ENCODE measurements around the gene GUK1. TPM values are rescaled to one million over a fixed set of nuclear protein-coding genes. Genes with fewer than 3 reads are reported as not detected.

GUK1 gene
- total RNA-seq, 4 donors from 2014 or later: 183 to 573 (median 382) TPM

DNA sequence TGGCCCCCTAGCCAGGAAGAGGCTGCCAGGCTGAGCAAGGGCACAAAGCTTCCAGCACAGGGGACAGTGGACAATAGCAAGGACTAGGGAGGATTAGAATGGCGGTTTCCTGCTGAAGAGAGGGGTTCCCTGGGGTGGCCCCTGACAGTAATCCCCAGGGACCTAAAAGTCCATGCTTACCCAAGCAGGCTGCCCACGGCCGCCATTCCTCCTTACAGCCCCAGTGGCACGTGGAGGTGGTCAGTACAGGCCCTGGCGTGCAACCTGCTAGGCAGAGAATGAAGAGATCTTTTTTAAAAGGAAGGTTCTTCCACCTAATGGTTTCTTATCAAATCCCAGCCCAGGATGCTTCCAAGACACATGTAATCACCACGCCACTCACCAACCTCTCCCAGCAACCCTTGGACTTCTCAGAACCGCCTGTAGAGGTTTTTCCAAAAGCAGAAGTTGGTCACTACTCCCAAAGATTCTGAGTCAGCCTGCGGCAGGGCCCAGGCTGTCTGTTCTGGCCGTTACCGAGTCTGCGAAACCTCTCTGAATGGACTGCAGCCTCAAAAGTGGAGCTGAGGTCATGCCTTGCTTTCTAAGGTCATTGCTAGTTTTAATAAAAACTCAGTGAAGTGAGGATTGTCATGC lies 31.9 kb upstream of the GUK1 start:
- H3K36me3 ChIP-seq: no peaks in the 10 kb centered on the region
- 20 to 62% methylated on average over 1 to 11 of the region's 11 CpGs for WGBS, 2 donors (ENCODE audit: low coverage in 1 of 2)
- H3K27me3 ChIP-seq: no peaks in the 10 kb centered on the region
- TF ChIP-seq POLR2A (IDR thresholded peaks at IDR 0.05) (no peak), POLR2AphosphoS5 (IDR thresholded peaks at IDR 0.05) (no peak), EP300 (IDR thresholded peaks at IDR 0.05; ENCODE audit: low read depth) (no peak)
- TF ChIP-seq, protein P1, sequence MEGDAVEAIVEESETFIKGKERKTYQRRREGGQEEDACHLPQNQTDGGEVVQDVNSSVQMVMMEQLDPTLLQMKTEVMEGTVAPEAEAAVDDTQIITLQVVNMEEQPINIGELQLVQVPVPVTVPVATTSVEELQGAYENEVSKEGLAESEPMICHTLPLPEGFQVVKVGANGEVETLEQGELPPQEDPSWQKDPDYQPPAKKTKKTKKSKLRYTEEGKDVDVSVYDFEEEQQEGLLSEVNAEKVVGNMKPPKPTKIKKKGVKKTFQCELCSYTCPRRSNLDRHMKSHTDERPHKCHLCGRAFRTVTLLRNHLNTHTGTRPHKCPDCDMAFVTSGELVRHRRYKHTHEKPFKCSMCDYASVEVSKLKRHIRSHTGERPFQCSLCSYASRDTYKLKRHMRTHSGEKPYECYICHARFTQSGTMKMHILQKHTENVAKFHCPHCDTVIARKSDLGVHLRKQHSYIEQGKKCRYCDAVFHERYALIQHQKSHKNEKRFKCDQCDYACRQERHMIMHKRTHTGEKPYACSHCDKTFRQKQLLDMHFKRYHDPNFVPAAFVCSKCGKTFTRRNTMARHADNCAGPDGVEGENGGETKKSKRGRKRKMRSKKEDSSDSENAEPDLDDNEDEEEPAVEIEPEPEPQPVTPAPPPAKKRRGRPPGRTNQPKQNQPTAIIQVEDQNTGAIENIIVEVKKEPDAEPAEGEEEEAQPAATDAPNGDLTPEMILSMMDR (IDR thresholded peaks at IDR 0.05): no peak
- H3K27ac ChIP-seq: peak overlapping the region; percentile 88 to 97 (median 94)
- H3K4me1 ChIP-seq: peaks cover 19 to 32% (median 24%) of the 10 kb centered on the region in 4 donors
- H3K4me3 ChIP-seq: peak overlapping the region; percentile 68 to 97 (median 81)
- no peak for DNase-seq
- intact Hi-C loops (cut with DNase I; ENCODE audit: low total_unique reads) (no loop called here), in situ Hi-C loops (cut with MboI; ENCODE audit: low pct_ligation_motif_present in 1 of 4, low pct_unique_long_range_greater_than_20kb in 1 of 4, low sequenced_read_pairs in 3 of 4) (no loop called here)
- H3K9me3 ChIP-seq: no peaks in the 10 kb centered on the region

DNA sequence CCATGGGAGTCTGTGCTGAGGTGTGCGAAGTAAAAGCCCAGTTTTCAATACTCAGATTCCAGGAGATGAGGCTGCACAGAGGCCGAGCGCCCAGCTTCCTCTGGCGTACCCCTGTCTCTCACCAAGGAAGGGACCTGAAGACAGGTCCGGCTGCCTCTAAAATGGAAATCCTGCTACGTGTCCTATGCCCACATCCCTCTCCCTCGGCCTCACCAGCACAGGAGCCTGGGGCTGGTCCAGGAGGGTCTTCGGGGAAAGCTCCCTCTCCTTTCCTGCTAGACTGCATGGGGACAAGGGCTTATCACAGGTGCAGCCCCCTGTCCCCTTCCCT lies 31.4 kb upstream of the GUK1 start:
- Histone ChIP-seq H3K4me1 (peaks cover 16 to 28% (median 21%) of the 10 kb centered on the region in 4 donors), H3K4me3 (peak overlapping the region; percentile 68 to 97 (median 81)), H3K36me3 (no peaks in the 10 kb centered on the region), H3K27ac (peak overlapping the region; percentile 88 to 97 (median 94)), H3K9me3 (no peaks in the 10 kb centered on the region), H3K27me3 (no peaks in the 10 kb centered on the region)
- WGBS, 2 donors (ENCODE audit: low coverage in 1 of 2): 0 to 2% methylated on average over 1 to 8 of the region's 8 CpGs
- no peak for DNase-seq
- intact Hi-C loops (cut with DNase I; ENCODE audit: low total_unique reads): no loop called here
- TF ChIP-seq EP300 (IDR thresholded peaks at IDR 0.05; ENCODE audit: low read depth): no peak
- TF ChIP-seq, protein P1 (IDR thresholded peaks at IDR 0.05): no peak
- TF ChIP-seq POLR2AphosphoS5 (IDR thresholded peaks at IDR 0.05): no peak
- TF ChIP-seq POLR2A (IDR thresholded peaks at IDR 0.05): no peak
- in situ Hi-C loops (cut with MboI; ENCODE audit: low pct_ligation_motif_present in 1 of 4, low pct_unique_long_range_greater_than_20kb in 1 of 4, low sequenced_read_pairs in 3 of 4): no loop called here

DNA sequence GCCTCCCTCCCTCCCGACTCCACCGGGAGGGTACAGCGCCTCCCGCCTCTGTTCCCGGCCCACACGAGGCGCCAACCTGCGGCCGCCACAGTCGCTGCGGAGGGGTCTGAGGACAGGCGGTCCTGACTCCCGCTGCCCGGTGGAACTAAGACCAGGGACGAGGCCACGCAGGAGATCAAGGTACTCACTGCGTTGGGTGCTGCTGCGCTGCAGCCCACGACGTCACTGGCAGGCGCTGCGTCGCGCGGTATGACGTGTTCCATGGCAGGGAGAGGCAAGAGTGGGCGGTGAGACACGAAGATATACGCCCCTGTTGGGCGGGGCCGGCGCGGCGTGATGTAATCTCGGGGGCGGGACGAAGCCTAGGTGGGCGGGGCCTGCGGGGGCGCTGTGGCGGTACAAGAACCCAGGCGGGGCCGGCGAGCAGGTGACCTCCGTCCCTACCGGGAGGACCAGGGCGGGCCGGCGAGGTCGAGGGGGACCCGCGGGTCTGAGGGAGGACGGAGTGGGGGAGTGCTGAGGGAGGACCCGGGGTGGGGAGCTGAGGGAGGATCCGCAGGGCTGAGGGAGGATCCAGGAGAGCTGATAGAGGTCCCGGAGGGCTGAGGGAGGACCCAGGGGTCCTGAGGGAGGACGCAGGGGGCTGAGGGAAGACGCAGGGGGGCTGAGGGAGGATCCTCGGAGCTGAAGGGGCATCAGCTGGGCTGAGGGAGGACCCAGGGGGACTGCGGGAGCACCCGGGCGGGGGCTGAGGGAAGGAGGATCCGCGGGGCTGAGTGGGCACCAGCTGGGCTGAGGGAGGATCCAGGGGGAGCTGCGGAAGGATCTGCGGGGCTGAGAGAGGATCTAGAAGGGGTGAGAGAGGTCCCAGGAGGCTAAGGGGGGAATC lies 30.8 kb upstream of the GUK1 start, which contains the start of gene MRPL55:
TSS of gene MRPL55 (minus strand) at position 227 of the 889 bp plus-strand sequence. CDS start 1,039 bp downstream, outside the sequence.
- intact Hi-C loops (cut with DNase I; ENCODE audit: low total_unique reads): no loop called here
- H3K27ac ChIP-seq: peak within 1 kb of the TSS; percentile 88 to 97 (median 94)
- TF ChIP-seq POLR2A (IDR thresholded peaks at IDR 0.05) (peak; percentile 98), EP300 (IDR thresholded peaks at IDR 0.05; ENCODE audit: low read depth) (no peak), POLR2AphosphoS5 (IDR thresholded peaks at IDR 0.05) (peak; percentile 99 to 100 (median 99))
- TF ChIP-seq, protein P1 (IDR thresholded peaks at IDR 0.05): peak in 1 of 5 experiments; percentile 5

DNA sequence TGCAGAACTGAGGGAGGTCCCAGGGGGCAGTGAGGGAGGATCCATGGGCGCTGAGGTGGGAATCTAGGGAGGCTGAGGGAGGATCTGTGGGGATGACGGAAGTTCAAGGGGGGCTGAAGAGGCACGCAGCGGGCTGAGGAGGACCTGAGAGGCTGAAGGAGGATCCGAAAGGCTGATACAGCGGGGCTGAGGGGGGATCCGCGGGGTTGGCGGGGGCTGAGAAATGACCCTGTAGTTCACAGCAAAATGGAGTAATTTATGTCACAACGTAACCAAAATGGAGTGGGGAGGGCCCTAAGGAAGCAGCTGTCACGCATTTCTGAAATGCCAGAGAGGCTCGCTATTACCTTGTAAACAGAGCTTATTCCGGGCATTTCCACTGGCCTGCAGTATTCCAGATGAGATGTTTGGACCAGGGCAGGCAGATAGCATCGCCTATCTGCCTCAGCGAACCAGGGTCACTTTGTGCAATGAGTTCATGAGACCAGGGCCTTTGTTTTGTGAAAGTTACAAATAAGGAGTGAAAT lies 30.1 kb upstream of the GUK1 start:
- DNase-seq: no peak
- WGBS, 2 donors (ENCODE audit: low coverage in 1 of 2): 20 to 33% methylated on average over 3 to 15 of the region's 15 CpGs
- in situ Hi-C loops (cut with MboI; ENCODE audit: low pct_ligation_motif_present in 1 of 4, low pct_unique_long_range_greater_than_20kb in 1 of 4, low sequenced_read_pairs in 3 of 4): no loop called here

More for the DNA sequence above, 30.8 kb upstream of the GUK1 start, which contains the start of gene MRPL55:
- H3K27me3 ChIP-seq: no peaks in the 10 kb centered on the region
- DNase-seq: peak; percentile 99
- 0 to 1% methylated on average over 2 to 66 of the region's 66 CpGs for WGBS, 2 donors (ENCODE audit: low coverage in 1 of 2)
- no peaks in the 10 kb centered on the region for H3K9me3 ChIP-seq
- no peaks in the 10 kb centered on the region for H3K36me3 ChIP-seq
- peak within 1 kb of the TSS; percentile 68 to 97 (median 81) for H3K4me3 ChIP-seq
- in situ Hi-C loops (cut with MboI; ENCODE audit: low pct_ligation_motif_present in 1 of 4, low pct_unique_long_range_greater_than_20kb in 1 of 4, low sequenced_read_pairs in 3 of 4): no loop called here
- peaks cover 16 to 22% (median 19%) of the 10 kb centered on the region in 4 donors for H3K4me1 ChIP-seq

More for the DNA sequence above, 30.1 kb upstream of the GUK1 start:
- Histone ChIP-seq H3K36me3 (no peaks in the 10 kb centered on the region), H3K4me3 (peak overlapping the region; percentile 68 to 90 (median 80)), H3K9me3 (no peaks in the 10 kb centered on the region), H3K4me1 (peaks cover 16 to 22% (median 19%) of the 10 kb centered on the region in 4 donors), H3K27ac (peak overlapping the region; percentile 88 to 97 (median 94)), H3K27me3 (no peaks in the 10 kb centered on the region)
- intact Hi-C loops (cut with DNase I; ENCODE audit: low total_unique reads): no loop called here
- TF ChIP-seq POLR2A (IDR thresholded peaks at IDR 0.05) (no peak), EP300 (IDR thresholded peaks at IDR 0.05; ENCODE audit: low read depth) (no peak), POLR2AphosphoS5 (IDR thresholded peaks at IDR 0.05) (no peak)
- TF ChIP-seq, protein P1 (IDR thresholded peaks at IDR 0.05): no peak
